Cerebellar cortex (tissue), 1 donor: ENCODE measurements around the gene IL10RA.

Experiments used
- DNase-seq: peaks from one replicate; pipeline ENCODE4 v3.0.0-alpha.2; 2015; ENCODE audit warnings: low spot score

IL10RA gene

DNA sequence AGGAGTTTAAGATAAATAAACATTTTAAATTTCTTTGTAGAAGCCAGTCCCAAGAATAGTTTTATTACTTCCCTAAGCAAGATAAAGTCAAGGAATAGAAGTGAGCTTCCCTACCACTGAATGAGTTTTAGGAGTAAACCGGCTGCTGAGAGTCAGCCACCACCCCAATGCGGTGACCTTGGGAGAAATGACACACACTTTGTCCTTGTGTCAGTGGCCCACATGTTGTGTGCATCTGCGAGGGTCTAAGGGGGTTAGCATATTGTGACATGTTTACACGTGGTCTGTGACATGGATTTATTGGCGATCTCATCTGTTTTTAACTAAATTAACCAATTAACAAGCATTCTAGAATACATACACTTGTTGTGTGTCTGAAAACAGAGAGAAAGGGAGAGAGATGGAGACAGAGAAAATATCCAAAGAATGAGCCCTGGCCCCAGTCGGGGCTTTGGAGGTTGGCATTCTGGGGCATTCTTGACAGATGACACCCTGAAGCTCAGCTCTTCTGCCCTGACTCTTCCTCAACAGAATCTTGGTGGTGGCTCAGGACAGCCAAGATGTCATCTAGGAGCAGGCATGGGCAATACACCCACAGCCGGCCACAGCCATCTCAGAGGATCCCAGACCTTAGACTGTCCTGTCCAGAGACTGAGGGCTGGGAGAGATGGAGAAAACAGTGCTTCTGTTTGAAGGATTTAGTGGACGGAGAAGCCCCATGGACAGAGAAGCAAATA lies 60.9 kb downstream of the IL10RA start:
- no peak for DNase-seq

- no peak for DNase-seq
Measured at GRCh38 chr11:118047749-118048148, 61.6 kb downstream of the IL10RA start.

GRCh38 chr11:118048472-118049370 lies 62.5 kb downstream of the IL10RA start:
- DNase-seq: no peak

DNA sequence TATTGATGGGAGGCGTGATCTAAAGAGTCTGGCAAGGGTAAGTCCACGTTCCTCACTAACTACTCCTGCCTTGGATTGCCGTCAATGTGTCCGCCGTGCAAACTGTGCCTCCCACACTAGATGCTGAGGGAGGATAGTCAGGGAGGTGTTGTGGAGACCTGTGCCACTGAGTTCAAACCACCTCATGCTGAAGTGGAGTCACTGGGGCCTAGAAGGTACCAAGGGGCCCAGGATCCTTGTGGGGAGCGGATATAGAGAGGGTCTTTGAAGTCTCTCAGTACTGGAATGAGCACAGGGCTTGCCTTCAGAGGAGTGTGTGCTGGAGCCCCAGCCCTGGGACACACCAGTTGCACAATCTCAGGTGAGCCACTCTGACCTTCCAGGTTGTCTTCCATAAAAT lies 63.6 kb downstream of the IL10RA start:
- DNase-seq: no peak

DNA sequence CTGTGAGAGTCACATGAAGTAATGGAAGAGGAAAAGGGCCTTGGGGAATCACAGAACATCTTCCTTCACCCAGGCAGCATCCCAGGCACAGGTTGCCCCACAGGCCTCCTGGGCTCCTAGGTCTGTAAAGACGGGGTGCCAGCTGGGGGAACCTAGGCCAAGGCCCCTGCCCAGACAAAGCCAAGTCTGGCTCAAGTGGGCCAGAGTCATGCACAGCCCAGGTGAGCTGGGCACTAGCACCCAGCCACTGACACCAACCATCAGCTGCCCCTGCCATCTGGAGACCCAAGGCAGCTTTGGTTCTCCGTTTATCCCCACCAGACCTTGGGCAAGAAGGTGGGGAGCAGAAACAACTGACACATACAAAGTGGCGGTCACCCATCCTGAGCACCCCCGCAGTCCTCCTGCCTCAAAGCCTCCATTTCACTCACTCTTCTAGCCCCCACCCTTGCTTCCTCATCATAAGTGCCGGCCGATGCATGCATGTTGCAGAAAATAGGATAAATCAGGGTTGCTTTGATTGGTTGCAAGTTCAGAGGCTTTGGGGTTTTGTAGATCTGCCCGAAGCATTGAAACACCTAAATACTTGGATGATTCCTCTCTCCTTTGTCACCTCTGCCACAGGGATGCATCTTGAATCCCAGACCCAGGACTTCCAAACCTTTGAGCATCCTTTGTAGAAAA lies 64.2 kb downstream of the IL10RA start:
- no peak for DNase-seq
